ENCODE data around the gene CNTN5. TPM values are rescaled to one million over a fixed set of nuclear protein-coding genes. Genes with fewer than 3 reads are reported as not detected.

Gene CNTN5
- total RNA-seq, 1 donor from 2014 or later: 0.36 TPM

DNA sequence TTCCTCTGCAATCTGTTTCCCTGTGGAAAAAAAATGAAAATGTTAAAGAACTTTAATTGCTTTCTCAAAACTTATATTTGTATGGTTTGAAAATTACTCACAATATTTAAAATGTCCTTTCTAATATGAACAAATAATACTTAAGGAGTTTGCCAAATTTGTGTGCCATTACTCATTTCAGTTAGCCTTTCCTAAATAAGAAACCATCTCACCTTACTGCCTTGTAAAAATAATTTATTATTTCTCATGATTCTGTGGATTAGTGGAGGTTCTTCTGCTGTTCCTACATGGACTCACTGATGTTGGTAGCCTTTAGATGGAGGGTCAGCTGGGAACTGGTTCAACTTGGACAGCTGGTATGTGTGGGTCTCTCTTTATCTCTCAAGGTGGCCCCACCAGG is 428.6 kb downstream of the CNTN5 start:
- DNase-seq: no peak
- H3K36me3 ChIP-seq: no peaks in the 10 kb centered on the region
- no peaks in the 10 kb centered on the region for H3K9me3 ChIP-seq (replicated peaks)
- no peaks in the 10 kb centered on the region for H3K27me3 ChIP-seq (ENCODE audit: low read depth)
- intact Hi-C loops (cut with micrococcal nuclease): no loop called here
- no peak overlapping the region for H3K4me3 ChIP-seq
- TF ChIP-seq, protein P1, sequence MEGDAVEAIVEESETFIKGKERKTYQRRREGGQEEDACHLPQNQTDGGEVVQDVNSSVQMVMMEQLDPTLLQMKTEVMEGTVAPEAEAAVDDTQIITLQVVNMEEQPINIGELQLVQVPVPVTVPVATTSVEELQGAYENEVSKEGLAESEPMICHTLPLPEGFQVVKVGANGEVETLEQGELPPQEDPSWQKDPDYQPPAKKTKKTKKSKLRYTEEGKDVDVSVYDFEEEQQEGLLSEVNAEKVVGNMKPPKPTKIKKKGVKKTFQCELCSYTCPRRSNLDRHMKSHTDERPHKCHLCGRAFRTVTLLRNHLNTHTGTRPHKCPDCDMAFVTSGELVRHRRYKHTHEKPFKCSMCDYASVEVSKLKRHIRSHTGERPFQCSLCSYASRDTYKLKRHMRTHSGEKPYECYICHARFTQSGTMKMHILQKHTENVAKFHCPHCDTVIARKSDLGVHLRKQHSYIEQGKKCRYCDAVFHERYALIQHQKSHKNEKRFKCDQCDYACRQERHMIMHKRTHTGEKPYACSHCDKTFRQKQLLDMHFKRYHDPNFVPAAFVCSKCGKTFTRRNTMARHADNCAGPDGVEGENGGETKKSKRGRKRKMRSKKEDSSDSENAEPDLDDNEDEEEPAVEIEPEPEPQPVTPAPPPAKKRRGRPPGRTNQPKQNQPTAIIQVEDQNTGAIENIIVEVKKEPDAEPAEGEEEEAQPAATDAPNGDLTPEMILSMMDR (IDR thresholded peaks at IDR 0.05; ENCODE audit: borderline replicate concordance): no peak
- no peaks in the 10 kb centered on the region for H3K4me1 ChIP-seq
- no peak overlapping the region for H3K27ac ChIP-seq (replicated peaks)

DNA sequence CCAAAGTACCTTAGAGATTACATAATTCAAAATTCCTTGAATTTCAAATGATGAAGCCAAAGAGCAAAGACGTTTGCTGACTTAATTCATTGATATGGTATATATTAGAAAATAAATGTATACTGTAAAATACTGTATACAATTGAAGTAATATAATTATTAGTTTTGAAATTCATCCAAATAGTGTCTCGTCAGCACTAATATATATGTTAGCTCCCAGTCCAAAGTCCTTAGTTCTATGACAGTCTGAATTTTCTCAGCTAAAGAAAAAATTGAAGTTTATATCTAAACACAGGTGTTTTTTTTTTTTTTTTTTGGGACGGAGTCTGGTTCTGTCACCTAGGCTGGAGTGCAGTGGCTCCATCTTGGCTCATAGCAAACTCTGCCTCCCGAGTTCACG is 431.3 kb downstream of the CNTN5 start:
- TF ChIP-seq, protein P1 (IDR thresholded peaks at IDR 0.05; ENCODE audit: borderline replicate concordance): no peak
- intact Hi-C loops (cut with micrococcal nuclease): no loop called here
- H3K4me1 ChIP-seq: no peaks in the 10 kb centered on the region
- DNase-seq: no peak
- no peaks in the 10 kb centered on the region for H3K27me3 ChIP-seq (ENCODE audit: low read depth)
- no peaks in the 10 kb centered on the region for H3K36me3 ChIP-seq
- no peak overlapping the region for H3K4me3 ChIP-seq
- H3K9me3 ChIP-seq (replicated peaks): no peaks in the 10 kb centered on the region
- H3K27ac ChIP-seq (replicated peaks): no peak overlapping the region

DNA sequence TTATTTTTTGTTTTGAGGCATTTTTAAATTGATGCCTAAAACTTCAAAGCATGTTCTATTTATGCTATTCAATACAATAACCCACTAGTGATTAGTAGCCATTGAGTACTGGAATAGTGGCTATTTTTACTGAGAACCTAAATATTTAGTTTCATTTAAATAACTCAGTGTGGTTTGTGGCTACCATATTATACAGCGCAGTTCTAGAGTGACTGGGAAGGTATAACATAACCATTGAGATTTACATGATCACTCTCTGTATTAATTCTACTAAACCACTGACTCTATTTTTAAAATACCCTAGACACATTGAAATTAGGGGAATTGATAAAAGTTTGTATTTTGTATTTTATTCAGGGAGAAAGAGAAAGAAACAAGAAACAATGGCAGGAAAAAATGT is 441.2 kb downstream of the CNTN5 start:
- Histone ChIP-seq H3K9me3 (replicated peaks) (peaks cover 3% of the 10 kb centered on the region), H3K27me3 (ENCODE audit: low read depth) (no peaks in the 10 kb centered on the region), H3K4me3 (no peak overlapping the region), H3K27ac (replicated peaks) (no peak overlapping the region), H3K4me1 (no peaks in the 10 kb centered on the region), H3K36me3 (no peaks in the 10 kb centered on the region)
- intact Hi-C loops (cut with micrococcal nuclease): no loop called here
- TF ChIP-seq, protein P1 (IDR thresholded peaks at IDR 0.05; ENCODE audit: borderline replicate concordance): no peak
- no peak for DNase-seq

DNA sequence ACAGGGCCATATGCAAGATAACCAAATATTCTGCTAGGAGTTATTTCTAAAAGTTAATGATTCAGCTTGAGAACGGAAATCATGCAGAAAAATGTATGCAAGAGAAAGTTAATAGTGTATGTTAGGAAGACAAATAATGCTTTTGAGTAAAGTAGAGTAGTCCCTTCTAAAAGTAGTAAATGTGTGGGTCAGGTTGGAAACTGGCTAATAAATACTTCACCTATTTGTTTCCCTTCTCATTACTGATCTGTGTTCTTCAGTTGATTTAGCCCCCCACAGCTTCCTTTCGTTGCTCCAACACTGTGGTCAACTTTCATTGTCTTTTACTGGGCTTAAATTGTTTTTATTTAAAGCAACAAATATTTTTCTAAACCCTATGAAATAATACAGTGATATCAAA is 444.2 kb downstream of the CNTN5 start:
- H3K27ac ChIP-seq (replicated peaks): no peak overlapping the region
- TF ChIP-seq, protein P1 (IDR thresholded peaks at IDR 0.05; ENCODE audit: borderline replicate concordance): no peak
- H3K36me3 ChIP-seq: no peaks in the 10 kb centered on the region
- H3K4me3 ChIP-seq: no peak overlapping the region
- H3K27me3 ChIP-seq (ENCODE audit: low read depth): no peaks in the 10 kb centered on the region
- peaks cover 3% of the 10 kb centered on the region for H3K9me3 ChIP-seq (replicated peaks)
- DNase-seq: no peak
- H3K4me1 ChIP-seq: no peaks in the 10 kb centered on the region
- intact Hi-C loops (cut with micrococcal nuclease): no loop called here

DNA sequence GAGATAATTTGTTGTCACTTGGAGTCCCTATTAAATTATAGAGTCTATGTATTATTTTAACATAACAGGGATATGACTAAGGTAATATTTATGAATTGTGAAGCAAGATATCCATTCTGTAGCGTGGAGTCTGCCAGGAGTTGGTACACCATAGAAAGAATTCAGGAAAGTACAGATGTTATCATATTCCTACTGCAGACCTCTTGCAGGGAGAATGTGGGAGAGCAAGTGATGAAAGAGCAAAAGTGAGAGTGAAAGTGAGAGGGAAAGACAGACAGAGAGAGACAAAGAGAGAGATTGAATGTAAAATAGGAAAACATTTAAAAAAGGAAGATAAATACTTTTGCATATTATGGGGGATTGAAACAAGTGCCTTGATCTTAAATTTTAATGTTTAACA is 468.8 kb downstream of the CNTN5 start:
- DNase-seq: no peak
- Histone ChIP-seq H3K4me3 (no peak overlapping the region), H3K27ac (replicated peaks) (no peak overlapping the region), H3K4me1 (no peaks in the 10 kb centered on the region), H3K27me3 (ENCODE audit: low read depth) (no peaks in the 10 kb centered on the region), H3K9me3 (replicated peaks) (no peaks in the 10 kb centered on the region), H3K36me3 (no peaks in the 10 kb centered on the region)
- intact Hi-C loops (cut with micrococcal nuclease): no loop called here
- TF ChIP-seq, protein P1 (IDR thresholded peaks at IDR 0.05; ENCODE audit: borderline replicate concordance): no peak

DNA sequence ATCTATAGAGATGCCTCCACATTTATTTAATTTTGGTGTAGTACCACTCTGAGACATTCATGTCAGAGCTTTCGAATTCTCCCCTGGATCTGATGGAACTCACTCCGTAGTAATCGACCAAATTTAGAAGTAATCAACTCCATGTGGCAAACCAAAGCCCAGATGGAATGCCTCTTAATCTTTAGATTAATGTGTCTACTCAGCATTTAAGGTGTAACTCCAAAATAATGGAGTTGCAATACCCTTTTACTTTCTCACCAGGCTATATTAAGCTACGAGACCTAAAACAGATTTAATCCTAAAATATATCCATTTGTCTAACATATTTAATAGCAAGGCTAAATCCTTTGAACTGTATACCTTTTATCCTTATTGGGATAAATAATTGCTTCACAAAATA is 473.3 kb downstream of the CNTN5 start:
- no peak for DNase-seq
- TF ChIP-seq, protein P1 (IDR thresholded peaks at IDR 0.05; ENCODE audit: borderline replicate concordance): no peak
- no peak overlapping the region for H3K4me3 ChIP-seq
- no peaks in the 10 kb centered on the region for H3K27me3 ChIP-seq (ENCODE audit: low read depth)
- no peaks in the 10 kb centered on the region for H3K9me3 ChIP-seq (replicated peaks)
- intact Hi-C loops (cut with micrococcal nuclease): no loop called here
- H3K4me1 ChIP-seq: no peaks in the 10 kb centered on the region
- no peak overlapping the region for H3K27ac ChIP-seq (replicated peaks)
- no peaks in the 10 kb centered on the region for H3K36me3 ChIP-seq
